ENCODE data around the gene GRIK4. TPM values are rescaled to one million over a fixed set of nuclear protein-coding genes. Genes with fewer than 3 reads are reported as not detected.

Gene GRIK4
- total RNA-seq, 1 donor from 2014 or later, result 2.2 TPM

DNA sequence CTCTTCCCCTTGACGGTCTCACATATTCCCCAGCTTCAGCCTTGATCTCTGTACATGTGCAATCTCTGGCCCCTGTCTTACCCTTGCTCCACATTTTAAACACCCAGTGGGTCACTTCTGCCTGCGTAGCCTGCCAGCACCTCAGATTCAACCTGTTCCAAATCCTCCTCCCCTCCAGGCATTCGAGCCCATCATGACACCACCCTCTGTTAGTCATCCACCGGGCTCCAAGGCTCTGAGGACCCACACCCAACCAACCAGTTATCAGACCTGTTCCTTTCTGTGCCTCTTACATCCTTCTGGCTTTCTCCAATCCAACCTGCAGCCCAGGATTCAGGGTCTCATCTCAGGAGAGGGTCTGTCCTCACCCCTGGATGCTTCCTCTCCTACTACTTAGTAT lies 392.6 kb downstream of the GRIK4 start:
- Histone ChIP-seq H3K9ac (ENCODE audit: low read length) (no peak overlapping the region), H3K9me3 (ENCODE audit: insufficient read depth, low read depth, low read length) (no peaks in the 10 kb centered on the region), H3K4me1 (ENCODE audit: insufficient read depth, low read length) (no peaks in the 10 kb centered on the region), H3K27me3 (ENCODE audit: insufficient read depth, low read length) (peaks cover 7% of the 10 kb centered on the region), H4K20me1 (ENCODE audit: insufficient read depth, low read length) (no peaks in the 10 kb centered on the region), H3K4me3 (ENCODE audit: insufficient read depth, low read depth, low read length) (no peak overlapping the region), H3K4me2 (ENCODE audit: low read length) (no peak overlapping the region), H3K36me3 (ENCODE audit: insufficient read depth, low read length) (no peaks in the 10 kb centered on the region), H2AFZ (ENCODE audit: low read depth, low read length) (no peak overlapping the region), H3K27ac (ENCODE audit: low read depth, low read length) (no peak overlapping the region), H3K79me2 (ENCODE audit: insufficient read depth, low read length) (no peaks in the 10 kb centered on the region)
- Mint-ChIP-seq H3K4me1 (ENCODE audit: low read depth, unreplicated experiment) (peaks cover 3% of the 10 kb centered on the region), H3K4me3 (ENCODE audit: unreplicated experiment) (no peak overlapping the region), H3K9me3 (ENCODE audit: unreplicated experiment) (no peaks in the 10 kb centered on the region), H3K27ac (ENCODE audit: unreplicated experiment) (no peak overlapping the region), H3K27me3 (ENCODE audit: low read depth, unreplicated experiment) (peaks cover 23% of the 10 kb centered on the region), H3K36me3 (ENCODE audit: low read depth, unreplicated experiment) (peaks cover 5% of the 10 kb centered on the region)
- DNase-seq (ENCODE audit: low read depth), result no peak
- FAIRE-seq, result no peak
- TF ChIP-seq EZH2 (IDR thresholded peaks at IDR 0.05; ENCODE audit: insufficient read depth, low read length), result no peak
- TF ChIP-seq, protein P1, sequence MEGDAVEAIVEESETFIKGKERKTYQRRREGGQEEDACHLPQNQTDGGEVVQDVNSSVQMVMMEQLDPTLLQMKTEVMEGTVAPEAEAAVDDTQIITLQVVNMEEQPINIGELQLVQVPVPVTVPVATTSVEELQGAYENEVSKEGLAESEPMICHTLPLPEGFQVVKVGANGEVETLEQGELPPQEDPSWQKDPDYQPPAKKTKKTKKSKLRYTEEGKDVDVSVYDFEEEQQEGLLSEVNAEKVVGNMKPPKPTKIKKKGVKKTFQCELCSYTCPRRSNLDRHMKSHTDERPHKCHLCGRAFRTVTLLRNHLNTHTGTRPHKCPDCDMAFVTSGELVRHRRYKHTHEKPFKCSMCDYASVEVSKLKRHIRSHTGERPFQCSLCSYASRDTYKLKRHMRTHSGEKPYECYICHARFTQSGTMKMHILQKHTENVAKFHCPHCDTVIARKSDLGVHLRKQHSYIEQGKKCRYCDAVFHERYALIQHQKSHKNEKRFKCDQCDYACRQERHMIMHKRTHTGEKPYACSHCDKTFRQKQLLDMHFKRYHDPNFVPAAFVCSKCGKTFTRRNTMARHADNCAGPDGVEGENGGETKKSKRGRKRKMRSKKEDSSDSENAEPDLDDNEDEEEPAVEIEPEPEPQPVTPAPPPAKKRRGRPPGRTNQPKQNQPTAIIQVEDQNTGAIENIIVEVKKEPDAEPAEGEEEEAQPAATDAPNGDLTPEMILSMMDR (IDR thresholded peaks at IDR 0.05; ENCODE audit: insufficient read depth, low read depth, low read length), result no peak

GRCh38 chr11:120906766-120907165 lies 395.2 kb downstream of the GRIK4 start:
- DNase-seq (ENCODE audit: low read depth), result no peak
- H3K27me3 Mint-ChIP-seq (ENCODE audit: low read depth, unreplicated experiment), result peaks cover 20% of the 10 kb centered on the region
- H3K4me2 ChIP-seq (ENCODE audit: low read length), result no peak overlapping the region

DNA sequence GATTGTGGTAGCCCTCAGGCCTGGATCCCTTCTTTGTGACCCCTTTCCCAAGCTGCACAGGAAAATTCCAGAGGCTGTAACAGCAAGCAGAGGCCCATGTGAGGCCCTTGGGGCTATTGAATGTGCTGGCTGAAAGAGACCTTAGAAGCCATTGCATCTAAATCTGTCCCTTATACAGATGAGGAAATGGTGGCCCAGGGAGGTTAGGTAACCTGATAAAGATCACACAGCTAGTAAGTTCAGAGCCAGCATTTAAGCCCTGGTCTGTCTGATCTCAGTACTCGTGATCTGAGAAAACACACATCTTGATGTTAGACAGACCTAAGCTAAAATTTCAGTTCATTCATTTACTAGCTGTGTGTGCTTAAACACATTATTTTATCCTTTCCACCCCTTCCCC lies 396.4 kb downstream of the GRIK4 start:
- Histone ChIP-seq H3K4me2 (ENCODE audit: low read length) (no peak overlapping the region), H3K4me1 (ENCODE audit: insufficient read depth, low read length) (no peaks in the 10 kb centered on the region), H2AFZ (ENCODE audit: low read depth, low read length) (no peak overlapping the region), H3K27ac (ENCODE audit: low read depth, low read length) (no peak overlapping the region), H3K79me2 (ENCODE audit: insufficient read depth, low read length) (no peaks in the 10 kb centered on the region), H3K9me3 (ENCODE audit: insufficient read depth, low read depth, low read length) (no peaks in the 10 kb centered on the region), H3K36me3 (ENCODE audit: insufficient read depth, low read length) (no peaks in the 10 kb centered on the region), H4K20me1 (ENCODE audit: insufficient read depth, low read length) (no peaks in the 10 kb centered on the region), H3K9ac (ENCODE audit: low read length) (no peak overlapping the region), H3K4me3 (ENCODE audit: insufficient read depth, low read depth, low read length) (no peak overlapping the region), H3K27me3 (ENCODE audit: insufficient read depth, low read length) (peaks cover 5% of the 10 kb centered on the region)
- H3K27ac Mint-ChIP-seq (ENCODE audit: unreplicated experiment), result no peak overlapping the region
- peaks cover 3% of the 10 kb centered on the region for H3K4me1 Mint-ChIP-seq (ENCODE audit: low read depth, unreplicated experiment)
- DNase-seq (ENCODE audit: low read depth) (no peak), FAIRE-seq (no peak)
- TF ChIP-seq, protein P1 (IDR thresholded peaks at IDR 0.05; ENCODE audit: insufficient read depth, low read depth, low read length), result no peak
- peaks cover 22% of the 10 kb centered on the region for H3K27me3 Mint-ChIP-seq (ENCODE audit: low read depth, unreplicated experiment)
- H3K9me3 Mint-ChIP-seq (ENCODE audit: unreplicated experiment), result peaks cover 2% of the 10 kb centered on the region
- H3K4me3 Mint-ChIP-seq (ENCODE audit: unreplicated experiment), result no peak overlapping the region
- H3K36me3 Mint-ChIP-seq (ENCODE audit: low read depth, unreplicated experiment), result peaks cover 7% of the 10 kb centered on the region

More at GRCh38 chr11:120906766-120907165, 395.2 kb downstream of the GRIK4 start:
- H3K27me3 ChIP-seq (ENCODE audit: insufficient read depth, low read length), result peaks cover 7% of the 10 kb centered on the region
- no peak overlapping the region for H3K27ac Mint-ChIP-seq (ENCODE audit: unreplicated experiment)
- H3K36me3 Mint-ChIP-seq (ENCODE audit: low read depth, unreplicated experiment), result peaks cover 7% of the 10 kb centered on the region
- peaks cover 3% of the 10 kb centered on the region for H3K4me1 Mint-ChIP-seq (ENCODE audit: low read depth, unreplicated experiment)
- H3K9ac ChIP-seq (ENCODE audit: low read length), result no peak overlapping the region
- H2AFZ ChIP-seq (ENCODE audit: low read depth, low read length), result no peak overlapping the region
- peaks cover 2% of the 10 kb centered on the region for H3K9me3 Mint-ChIP-seq (ENCODE audit: unreplicated experiment)
- H3K4me1 ChIP-seq (ENCODE audit: insufficient read depth, low read length), result no peaks in the 10 kb centered on the region
- no peaks in the 10 kb centered on the region for H3K79me2 ChIP-seq (ENCODE audit: insufficient read depth, low read length)
- H3K4me3 ChIP-seq (ENCODE audit: insufficient read depth, low read depth, low read length), result no peak overlapping the region
- no peak overlapping the region for H3K27ac ChIP-seq (ENCODE audit: low read depth, low read length)
- no peak overlapping the region for H3K4me3 Mint-ChIP-seq (ENCODE audit: unreplicated experiment)
- FAIRE-seq, result no peak
- no peak for TF ChIP-seq EZH2 (IDR thresholded peaks at IDR 0.05; ENCODE audit: insufficient read depth, low read length)
- TF ChIP-seq, protein P1 (IDR thresholded peaks at IDR 0.05; ENCODE audit: insufficient read depth, low read depth, low read length), result no peak
- no peaks in the 10 kb centered on the region for H3K9me3 ChIP-seq (ENCODE audit: insufficient read depth, low read depth, low read length)
- no peaks in the 10 kb centered on the region for H4K20me1 ChIP-seq (ENCODE audit: insufficient read depth, low read length)
- H3K36me3 ChIP-seq (ENCODE audit: insufficient read depth, low read length), result no peaks in the 10 kb centered on the region
